Measurements from ENCODE around the gene FSD1. TPM values are rescaled to one million over a fixed set of nuclear protein-coding genes. Genes with fewer than 3 reads are reported as not detected.
"Not testable (repeated sequence)": the region's sequence is repeated elsewhere in the genome, so short reads cannot be mapped to it uniquely, and the experiment has no call there.

The FSD1 gene
- total RNA-seq, 1 donor from 2014 or later, result not detected

GRCh38 chr19:4279530-4280422 is 24.6 kb upstream of the FSD1 start:
- ATAC-seq (ENCODE audit: poor library complexity) (no peak), DNase-seq (no peak)
- intact Hi-C loops (cut with DNase I), result no loop called here

GRCh38 chr19:4284176-4284958 is 20.0 kb upstream of the FSD1 start:
- DNase-seq (no peak), ATAC-seq (ENCODE audit: poor library complexity) (no peak)
- intact Hi-C loops (cut with DNase I), result no loop called here

GRCh38 chr19:4284974-4285373 is 19.4 kb upstream of the FSD1 start:
- ATAC-seq (ENCODE audit: poor library complexity), result no peak
- DNase-seq, result no peak
- intact Hi-C loops (cut with DNase I), result no loop called here

GRCh38 chr19:4286141-4286540 is 18.3 kb upstream of the FSD1 start:
- intact Hi-C loops (cut with DNase I); ATAC-seq (ENCODE audit: poor library complexity); DNase-seq: not testable (repeated sequence)

GRCh38 chr19:4288091-4288777 is 16.2 kb upstream of the FSD1 start:
- DNase-seq (no peak), ATAC-seq (ENCODE audit: poor library complexity) (no peak)
- intact Hi-C loops (cut with DNase I), result no loop called here

GRCh38 chr19:4291184-4291732 is 13.1 kb upstream of the FSD1 start:
- no peak for DNase-seq
- intact Hi-C loops (cut with DNase I), result no loop called here
- ATAC-seq (ENCODE audit: poor library complexity), result no peak

- no peak for DNase-seq
- intact Hi-C loops (cut with DNase I), result no loop called here
- ATAC-seq (ENCODE audit: poor library complexity), result no peak
Observed at GRCh38 chr19:4292515-4292914, 11.9 kb upstream of the FSD1 start.

- ATAC-seq (ENCODE audit: poor library complexity) (no peak), DNase-seq (no peak)
- intact Hi-C loops (cut with DNase I), result no loop called here
Observed at GRCh38 chr19:4294389-4294788, 10.0 kb upstream of the FSD1 start.

GRCh38 chr19:4295972-4296771 is 8.2 kb upstream of the FSD1 start:
- intact Hi-C loops (cut with DNase I), result no loop called here
- DNase-seq (no peak), ATAC-seq (ENCODE audit: poor library complexity) (no peak)

- ATAC-seq (ENCODE audit: poor library complexity) (no peak), DNase-seq (no peak)
- intact Hi-C loops (cut with DNase I), result no loop called here
Observed at GRCh38 chr19:4297901-4298809, 6.2 kb upstream of the FSD1 start.

- DNase-seq (no peak), ATAC-seq (ENCODE audit: poor library complexity) (no peak)
- intact Hi-C loops (cut with DNase I), result no loop called here
Observed at GRCh38 chr19:4298810-4299550, 5.4 kb upstream of the FSD1 start.

GRCh38 chr19:4300589-4300988 is 3.8 kb upstream of the FSD1 start:
- ATAC-seq (ENCODE audit: poor library complexity) (no peak), DNase-seq (no peak)
- intact Hi-C loops (cut with DNase I), result no loop called here

GRCh38 chr19:4301590-4302242 is 2.7 kb upstream of the FSD1 start:
- ATAC-seq (ENCODE audit: poor library complexity), result no peak
- intact Hi-C loops (cut with DNase I), result no loop called here
- DNase-seq, result no peak

GRCh38 chr19:4302243-4302640 is 2.2 kb upstream of the FSD1 start, which contains the start of gene TMIGD2:
Gene TMIGD2, minus strand, starts transcription at chr19:4302389. Its CDS starts 4 bp downstream, at chr19:4302385.
- no peak for DNase-seq

GRCh38 chr19:4303819-4304537 is 420 bp upstream of the FSD1 start:
- ATAC-seq (ENCODE audit: poor library complexity), result no peak
- intact Hi-C loops (cut with DNase I), result no loop called here

More at GRCh38 chr19:4302243-4302640, 2.2 kb upstream of the FSD1 start, which contains the start of gene TMIGD2:
- intact Hi-C loops (cut with DNase I), result no loop called here
- ATAC-seq (ENCODE audit: poor library complexity), result no peak

More at GRCh38 chr19:4303819-4304537, 420 bp upstream of the FSD1 start:
- DNase-seq, result no peak
